Esophagus squamous epithelium (tissue), 4 donors: ENCODE results near the gene ATP9B.

ENCODE experiments used
- CTCF ChIP-seq, 6 experiments: fragments of 450-650 bp in 4 of 6; fragments of 200-600 bp in 2 of 6; sonication (generic) in 2 of 6; IDR thresholded peaks; one replicate each; pipeline ENCODE4 v1.5.1; 2016 to 2019; ENCODE audit warnings: antibody characterized with exemption in 6 of 6, mild to moderate bottlenecking in 4 of 6, moderate library complexity in 4 of 6
- POLR2A ChIP-seq, 4 donors: fragments of 450-650 bp; IDR thresholded peaks; one replicate each; pipeline ENCODE4 v1.6.1; 2017; ENCODE audit warnings: antibody characterized with exemption in 4 of 4, mild to moderate bottlenecking in 4 of 4, moderate library complexity in 3 of 4

DNA sequence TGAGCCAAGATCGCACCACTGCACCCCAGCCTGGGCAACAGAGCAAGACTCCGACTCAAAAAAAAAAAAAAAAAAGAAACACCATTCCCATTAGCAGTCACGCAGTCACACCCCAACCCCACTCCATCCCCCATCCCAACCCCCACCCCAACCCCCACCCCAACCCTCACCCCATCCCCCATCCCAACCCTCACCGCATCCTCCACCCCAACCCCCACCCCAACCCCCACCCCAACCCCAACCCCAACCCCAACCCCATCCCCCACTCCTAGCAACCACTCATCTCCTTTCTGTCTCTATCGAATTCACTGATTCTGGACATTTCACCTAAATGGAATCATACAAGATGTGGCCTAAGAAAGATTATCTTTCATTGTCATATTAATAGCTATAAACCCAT is 25.9 kb upstream of the ATP9B start:
- TF ChIP-seq CTCF (IDR thresholded peaks at IDR 0.05) = no peak
- no peak for TF ChIP-seq POLR2A (IDR thresholded peaks at IDR 0.05)
